PC-9 (cell line): Measurements from ENCODE around the gene DPP10. TPM values are rescaled to one million over a fixed set of nuclear protein-coding genes. Genes with fewer than 3 reads are reported as not detected.

Source experiments
- BruUV-seq: library from RNA; stranded (reverse); fragments of 400-500 nt; replicated peaks from 2 replicates; lab custom pipeline; 2021; lab: Mats Ljungman, UMichigan
- CTCF ChIA-PET: fragments of 300-600 bp; sonication (Branson Sonifier 250); formaldehyde crosslinking; loops from one replicate; lab custom pipeline; 2022; ENCODE audit warnings: antibody characterized with exemption; lab: Charles Lee
- POLR2A ChIA-PET: fragments of 300-600 bp; sonication (Branson Sonifier 250); formaldehyde crosslinking; loops from one replicate; lab custom pipeline; 2022; ENCODE audit warnings: antibody characterized with exemption; ENCODE audit not compliant: unreplicated experiment; lab: Charles Lee
- DNase-seq, 2 experiments: peaks; one replicate each; pipeline versions ENCODE4 v3.0.0 to v3.0.0-alpha.2; 2015 to 2022; ENCODE audit warnings: mixed read lengths in 1 of 2
- H2AFZ ChIP-seq: fragments of 200-600 bp; sonication (generic); 2 replicates; pipeline ENCODE4 v1.8.1; 2017; ENCODE audit warnings: antibody characterized with exemption
- H3F3A ChIP-seq: fragments of 200-600 bp; sonication (generic); 2 replicates; pipeline ENCODE4 v1.8.1; 2017; ENCODE audit warnings: antibody characterized with exemption, mild to moderate bottlenecking, low read depth; ENCODE audit not compliant: insufficient read depth
- H3K27ac ChIP-seq: fragments of 200-600 bp; sonication (generic); 2 replicates; pipeline ENCODE4 v1.6.1; 2016; ENCODE audit warnings: mixed run types
- H3K27me3 ChIP-seq: fragments of 200-600 bp; sonication (generic); 2 replicates; pipeline ENCODE4 v1.6.1; 2016; ENCODE audit warnings: low read depth, mixed run types; ENCODE audit not compliant: insufficient read depth
- H3K36me3 ChIP-seq: fragments of 200-600 bp; sonication (generic); 2 replicates; pipeline ENCODE4 v1.6.1; 2016; ENCODE audit warnings: low read depth, mixed run types
- H3K4me1 ChIP-seq: fragments of 200-600 bp; sonication (generic); replicated peaks from 2 replicates; pipeline ENCODE4 v1.6.1; 2016; ENCODE audit warnings: mixed run types; ENCODE audit not compliant: insufficient read depth
- H3K4me2 ChIP-seq: fragments of 200-600 bp; sonication (generic); 2 replicates; pipeline ENCODE4 v1.6.1; 2017; ENCODE audit warnings: mixed run types
- H3K4me3 ChIP-seq: fragments of 200-600 bp; sonication (generic); 2 replicates; pipeline ENCODE4 v1.6.1; 2016; ENCODE audit warnings: mixed run types
- H3K79me2 ChIP-seq: fragments of 200-600 bp; sonication (generic); 2 replicates; pipeline ENCODE4 v1.6.1; 2017; ENCODE audit warnings: low read depth, mixed run types
- H3K9me2 ChIP-seq: fragments of 200-600 bp; sonication (generic); 2 replicates; pipeline ENCODE4 v1.8.1; 2017; ENCODE audit warnings: mild to moderate bottlenecking; ENCODE audit not compliant: insufficient read depth
- H3K9me3 ChIP-seq: fragments of 200-600 bp; sonication (generic); 2 replicates; pipeline ENCODE4 v1.8.1; 2016; ENCODE audit warnings: low read depth; ENCODE audit not compliant: insufficient read depth
- H4K20me1 ChIP-seq: fragments of 200-600 bp; sonication (generic); 2 replicates; pipeline ENCODE4 v1.8.1; 2017; ENCODE audit not compliant: insufficient read depth
- CTCF ChIP-seq: fragments of 200-600 bp; sonication (generic); conservative IDR thresholded peaks from 2 replicates; pipeline ENCODE4 v1.6.1; 2017; ENCODE audit warnings: mixed run types, antibody characterized with exemption, mild to moderate bottlenecking, moderate library complexity
- EZH2 ChIP-seq: fragments of 200-600 bp; sonication (generic); IDR thresholded peaks from 2 replicates; pipeline ENCODE4 v1.8.0; 2017; ENCODE audit warnings: antibody characterized with exemption, low read depth
- intact Hi-C: fragments of 100-400 bp; cut with micrococcal nuclease; formaldehyde crosslinking; loops from one replicate; pipeline ENCODE4 v1.10.0; 2022; ENCODE audit not compliant: unreplicated experiment
- total RNA-seq: library from RNA; stranded (reverse); gene quantifications from 2 replicates; pipeline ENCODE4 v1.2.3, GENCODE V29; 2021

DPP10 gene
- total RNA-seq, 1 experiment from 2014 or later: not detected

- TF ChIP-seq EZH2: no peak
- no peak for TF ChIP-seq CTCF
- Histone ChIP-seq H3K9me2 (no peaks in the 10 kb centered on the region), H3K4me3 (no peak overlapping the region), H3K9me3 (no peaks in the 10 kb centered on the region), H4K20me1 (no peaks in the 10 kb centered on the region), H3F3A (no peaks in the 10 kb centered on the region), H3K4me1 (no peaks in the 10 kb centered on the region), H3K27ac (no peak overlapping the region), H3K4me2 (no peak overlapping the region), H2AFZ (no peak overlapping the region), H3K27me3 (no peaks in the 10 kb centered on the region), H3K36me3 (no peaks in the 10 kb centered on the region), H3K79me2 (no peaks in the 10 kb centered on the region)
- POLR2A ChIA-PET: no interaction called here
- CTCF ChIA-PET: no interaction called here
- DNase-seq: no peak
- BruUV-seq: no TSS peak
- intact Hi-C loops: no loop called here
Measured at GRCh38 chr2:115733190-115733775, 1290.8 kb downstream of the DPP10 start.

DNA sequence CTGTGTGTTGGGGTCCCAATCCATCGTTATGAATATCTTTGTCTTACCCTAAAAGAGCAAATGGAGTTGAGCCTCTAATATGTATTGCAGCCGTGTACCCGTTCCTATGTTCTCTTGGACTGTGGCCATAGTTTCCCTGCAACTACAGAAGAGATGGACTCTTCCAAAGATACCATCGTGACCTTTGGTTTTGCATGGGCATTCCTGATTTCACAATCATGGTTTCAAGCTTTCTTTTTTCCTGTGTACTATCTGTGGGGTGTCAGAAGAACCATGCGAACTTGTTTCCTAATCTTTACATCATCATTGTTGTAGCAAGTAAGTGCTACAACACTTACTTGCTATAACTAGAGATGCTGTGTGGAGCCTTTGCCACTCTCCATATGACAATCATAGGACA, 1295.7 kb downstream of the DPP10 start:
- DNase-seq: no peak
- no peak overlapping the region for H3K4me2 ChIP-seq
- no peak for TF ChIP-seq CTCF
- TF ChIP-seq EZH2: no peak
- no peaks in the 10 kb centered on the region for H3K4me1 ChIP-seq
- no peaks in the 10 kb centered on the region for H3K9me2 ChIP-seq
- no peak overlapping the region for H3K4me3 ChIP-seq
- POLR2A ChIA-PET: no interaction called here
- H3K27me3 ChIP-seq: no peaks in the 10 kb centered on the region
- H3F3A ChIP-seq: no peaks in the 10 kb centered on the region
- no peak overlapping the region for H3K27ac ChIP-seq
- no peaks in the 10 kb centered on the region for H3K36me3 ChIP-seq
- CTCF ChIA-PET: no interaction called here
- H3K79me2 ChIP-seq: no peaks in the 10 kb centered on the region
- no peak overlapping the region for H2AFZ ChIP-seq
- H3K9me3 ChIP-seq: no peaks in the 10 kb centered on the region
- no TSS peak for BruUV-seq
- intact Hi-C loops: no loop called here
- H4K20me1 ChIP-seq: no peaks in the 10 kb centered on the region

GRCh38 chr2:115739574-115739973, 1297.1 kb downstream of the DPP10 start:
- Histone ChIP-seq H3K4me3 (no peak overlapping the region), H3F3A (no peaks in the 10 kb centered on the region), H3K27ac (no peak overlapping the region), H3K9me3 (no peaks in the 10 kb centered on the region), H3K4me2 (no peak overlapping the region), H3K9me2 (no peaks in the 10 kb centered on the region), H3K79me2 (no peaks in the 10 kb centered on the region), H3K4me1 (no peaks in the 10 kb centered on the region), H2AFZ (no peak overlapping the region), H3K27me3 (no peaks in the 10 kb centered on the region), H4K20me1 (no peaks in the 10 kb centered on the region), H3K36me3 (no peaks in the 10 kb centered on the region)
- BruUV-seq: no TSS peak
- intact Hi-C loops: no loop called here
- POLR2A ChIA-PET: no interaction called here
- no peak for DNase-seq
- TF ChIP-seq EZH2: no peak
- no peak for TF ChIP-seq CTCF
- CTCF ChIA-PET: no interaction called here
